ENCODE results near the gene BSN. TPM values are rescaled to one million over a fixed set of nuclear protein-coding genes. Genes with fewer than 3 reads are reported as not detected.

BSN gene
- total RNA-seq, 1 experiment from 2014 or later, result 0.87 TPM

DNA sequence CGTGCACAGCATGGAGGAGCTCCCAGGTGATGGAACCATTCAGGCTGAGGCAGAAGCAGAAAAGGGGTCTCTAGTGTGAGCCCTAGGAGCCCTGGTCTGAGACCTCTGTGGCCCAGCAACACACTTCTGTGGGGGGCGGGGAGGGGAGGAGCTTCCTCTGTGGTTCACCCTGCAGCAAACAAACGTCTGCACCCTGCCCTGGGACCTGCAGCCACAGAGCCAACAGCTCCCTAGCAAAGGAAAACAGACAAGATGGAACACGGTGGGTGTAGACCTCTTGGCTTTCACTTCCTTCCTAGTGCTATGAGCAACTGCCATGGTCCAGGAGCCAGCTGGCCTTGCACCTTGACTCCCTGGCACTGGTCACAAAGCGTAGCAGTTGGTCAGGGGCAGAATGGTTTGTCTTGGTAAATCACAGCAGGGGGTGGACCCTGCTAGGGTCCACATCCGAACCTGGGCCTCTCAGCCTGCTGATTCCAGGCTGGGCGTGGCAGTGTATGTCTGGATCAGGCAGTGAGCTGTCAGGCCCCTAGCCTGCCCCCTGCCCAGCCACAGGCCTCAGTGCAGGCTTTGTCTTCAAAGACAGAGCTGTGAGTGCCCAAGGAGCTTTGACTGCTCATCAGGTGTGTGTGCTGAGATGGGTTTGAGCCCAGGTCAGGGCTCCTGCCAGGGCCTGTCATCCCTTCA, 158.5 kb downstream of the BSN start:
- Histone ChIP-seq H3K27me3 (ENCODE audit: control insufficient read depth, insufficient read depth, low read length) (no peaks in the 10 kb centered on the region), H3K4me3 (ENCODE audit: low read depth in 2 of 2, low read length in 2 of 2) (no peak overlapping the region), H3K4me1 (ENCODE audit: control insufficient read depth, insufficient read depth, low read length) (no peaks in the 10 kb centered on the region), H3K27ac (ENCODE audit: low read length) (no peak overlapping the region), H3K9me3 (ENCODE audit: control insufficient read depth, insufficient read depth, low read depth, low read length) (no peaks in the 10 kb centered on the region), H3K36me3 (ENCODE audit: control insufficient read depth, insufficient read depth, low read length) (no peaks in the 10 kb centered on the region)
- in situ Hi-C loops (cut with HindIII; ENCODE audit: low pct_unique_long_range_greater_than_20kb, low sequenced_read_pairs) (no loop called here), intact Hi-C loops (cut with micrococcal nuclease; ENCODE audit: unreplicated experiment) (no loop called here)
- POLR2A ChIA-PET, result no interaction called here
- no peak for TF ChIP-seq SIN3A (IDR thresholded peaks at IDR 0.05; ENCODE audit: borderline replicate concordance, insufficient read depth, low read depth, low read length)
- no peak for TF ChIP-seq POLR2AphosphoS5 (IDR thresholded peaks at IDR 0.05; ENCODE audit: low read depth, low read length)
- TF ChIP-seq TCF7L2 (IDR thresholded peaks at IDR 0.05; ENCODE audit: low read depth, low read length), result no peak
- no peak for TF ChIP-seq CTCF (IDR thresholded peaks at IDR 0.05)
- TF ChIP-seq, protein P1, sequence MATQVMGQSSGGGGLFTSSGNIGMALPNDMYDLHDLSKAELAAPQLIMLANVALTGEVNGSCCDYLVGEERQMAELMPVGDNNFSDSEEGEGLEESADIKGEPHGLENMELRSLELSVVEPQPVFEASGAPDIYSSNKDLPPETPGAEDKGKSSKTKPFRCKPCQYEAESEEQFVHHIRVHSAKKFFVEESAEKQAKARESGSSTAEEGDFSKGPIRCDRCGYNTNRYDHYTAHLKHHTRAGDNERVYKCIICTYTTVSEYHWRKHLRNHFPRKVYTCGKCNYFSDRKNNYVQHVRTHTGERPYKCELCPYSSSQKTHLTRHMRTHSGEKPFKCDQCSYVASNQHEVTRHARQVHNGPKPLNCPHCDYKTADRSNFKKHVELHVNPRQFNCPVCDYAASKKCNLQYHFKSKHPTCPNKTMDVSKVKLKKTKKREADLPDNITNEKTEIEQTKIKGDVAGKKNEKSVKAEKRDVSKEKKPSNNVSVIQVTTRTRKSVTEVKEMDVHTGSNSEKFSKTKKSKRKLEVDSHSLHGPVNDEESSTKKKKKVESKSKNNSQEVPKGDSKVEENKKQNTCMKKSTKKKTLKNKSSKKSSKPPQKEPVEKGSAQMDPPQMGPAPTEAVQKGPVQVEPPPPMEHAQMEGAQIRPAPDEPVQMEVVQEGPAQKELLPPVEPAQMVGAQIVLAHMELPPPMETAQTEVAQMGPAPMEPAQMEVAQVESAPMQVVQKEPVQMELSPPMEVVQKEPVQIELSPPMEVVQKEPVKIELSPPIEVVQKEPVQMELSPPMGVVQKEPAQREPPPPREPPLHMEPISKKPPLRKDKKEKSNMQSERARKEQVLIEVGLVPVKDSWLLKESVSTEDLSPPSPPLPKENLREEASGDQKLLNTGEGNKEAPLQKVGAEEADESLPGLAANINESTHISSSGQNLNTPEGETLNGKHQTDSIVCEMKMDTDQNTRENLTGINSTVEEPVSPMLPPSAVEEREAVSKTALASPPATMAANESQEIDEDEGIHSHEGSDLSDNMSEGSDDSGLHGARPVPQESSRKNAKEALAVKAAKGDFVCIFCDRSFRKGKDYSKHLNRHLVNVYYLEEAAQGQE (IDR thresholded peaks at IDR 0.05; ENCODE audit: insufficient read depth in 1 of 2, low read depth in 2 of 2, low read length in 1 of 2), result no peak
- ATAC-seq, result no peak
- DNase-seq (ENCODE audit: low read depth, low spot score), result no peak
- CTCF ChIA-PET, result no interaction called here
- BruUV-seq (replicated peaks), result no TSS peak

DNA sequence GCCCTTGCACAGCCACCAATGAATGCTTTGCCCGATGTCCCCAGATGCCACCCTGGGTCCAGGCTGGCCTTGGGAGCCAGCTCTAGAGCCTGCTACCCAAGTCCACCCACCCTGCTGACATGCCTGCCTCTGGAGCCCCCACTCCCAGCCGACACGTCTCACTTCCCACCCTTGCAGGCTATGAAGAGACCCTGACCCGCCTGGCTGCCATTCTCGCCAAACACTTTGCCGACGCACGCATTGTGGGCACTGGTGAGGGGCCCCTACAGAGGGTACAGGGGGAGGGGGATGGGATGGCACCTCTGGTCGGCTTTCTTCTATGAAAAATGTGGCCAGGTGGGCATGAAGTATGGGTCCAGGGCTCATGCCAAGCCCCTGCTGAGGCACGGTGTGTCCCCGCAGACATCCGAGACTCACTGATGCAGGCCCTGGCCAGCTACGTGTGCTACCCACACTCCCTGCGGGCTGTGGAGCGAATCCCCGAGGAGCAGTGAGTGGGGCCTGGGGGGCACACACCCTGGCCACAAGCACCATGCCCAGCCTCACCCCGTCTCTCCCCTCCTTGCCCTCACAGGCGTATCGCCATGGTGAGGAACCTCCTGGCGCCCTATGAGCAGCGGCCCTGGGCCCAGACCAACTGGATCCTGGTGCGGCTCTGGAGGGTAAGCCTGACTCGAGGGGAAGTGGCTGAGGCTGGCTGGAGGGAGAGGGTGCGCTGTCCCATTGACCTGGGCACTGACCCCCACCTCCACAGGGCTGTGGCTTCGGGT, 159.2 kb downstream of the BSN start:
- H3K27me3 ChIP-seq (ENCODE audit: control insufficient read depth, insufficient read depth, low read length), result no peaks in the 10 kb centered on the region
- TF ChIP-seq, protein P1 (IDR thresholded peaks at IDR 0.05; ENCODE audit: insufficient read depth in 1 of 2, low read depth in 2 of 2, low read length in 1 of 2), result no peak
- TF ChIP-seq TCF7L2 (IDR thresholded peaks at IDR 0.05; ENCODE audit: low read depth, low read length) (no peak), SIN3A (IDR thresholded peaks at IDR 0.05; ENCODE audit: borderline replicate concordance, insufficient read depth, low read depth, low read length) (no peak), POLR2AphosphoS5 (IDR thresholded peaks at IDR 0.05; ENCODE audit: low read depth, low read length) (no peak), CTCF (IDR thresholded peaks at IDR 0.05) (no peak)
- no peaks in the 10 kb centered on the region for H3K9me3 ChIP-seq (ENCODE audit: control insufficient read depth, insufficient read depth, low read depth, low read length)
- H3K27ac ChIP-seq (ENCODE audit: low read length), result no peak overlapping the region
- ChIA-PET CTCF (no interaction called here), POLR2A (no interaction called here)
- no peak overlapping the region for H3K4me3 ChIP-seq (ENCODE audit: low read depth in 2 of 2, low read length in 2 of 2)
- intact Hi-C loops (cut with micrococcal nuclease; ENCODE audit: unreplicated experiment), result no loop called here
- no peaks in the 10 kb centered on the region for H3K36me3 ChIP-seq (ENCODE audit: control insufficient read depth, insufficient read depth, low read length)
- in situ Hi-C loops (cut with HindIII; ENCODE audit: low pct_unique_long_range_greater_than_20kb, low sequenced_read_pairs), result no loop called here
- no peaks in the 10 kb centered on the region for H3K4me1 ChIP-seq (ENCODE audit: control insufficient read depth, insufficient read depth, low read length)
- no TSS peak for BruUV-seq (replicated peaks)
- ATAC-seq (no peak), DNase-seq (ENCODE audit: low read depth, low spot score) (no peak)
